Measurements from ENCODE around the gene FUT3. TPM values are rescaled to one million over a fixed set of nuclear protein-coding genes. Genes with fewer than 3 reads are reported as not detected.
"Not testable (repeated sequence)": the region's sequence is repeated elsewhere in the genome, so short reads cannot be mapped to it uniquely, and the experiment has no call there.

Gene FUT3
- total RNA-seq, 1 donor from 2014 or later, result not detected

DNA sequence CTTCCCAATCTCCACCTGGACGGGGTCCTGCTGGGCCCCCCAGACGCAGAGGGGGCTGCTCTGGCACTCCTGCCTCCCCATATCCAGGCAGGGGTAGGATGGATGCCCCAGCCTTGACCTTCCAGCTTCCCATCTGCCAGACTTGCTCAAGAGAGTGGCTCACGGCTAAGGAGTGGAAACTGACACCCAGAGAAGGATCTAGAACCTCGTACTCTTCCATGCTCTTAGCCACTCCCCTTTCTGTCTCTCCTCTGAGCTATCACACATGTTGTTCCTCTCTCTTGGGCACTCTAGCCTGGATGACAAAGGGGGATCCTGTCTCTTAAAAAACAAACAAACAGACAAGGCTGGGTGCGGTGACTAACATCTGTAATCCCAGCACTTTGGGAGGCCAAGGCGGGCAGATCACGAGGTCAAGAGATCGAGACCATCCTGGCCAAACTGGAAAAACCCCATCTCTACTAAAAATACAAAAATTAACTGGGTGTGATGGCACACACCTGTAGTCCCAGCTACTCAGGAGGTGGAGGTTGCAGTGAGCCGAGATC is 31.2 kb upstream of the FUT3 start:
- DNase-seq (ENCODE audit: low spot score), result no peak

DNA sequence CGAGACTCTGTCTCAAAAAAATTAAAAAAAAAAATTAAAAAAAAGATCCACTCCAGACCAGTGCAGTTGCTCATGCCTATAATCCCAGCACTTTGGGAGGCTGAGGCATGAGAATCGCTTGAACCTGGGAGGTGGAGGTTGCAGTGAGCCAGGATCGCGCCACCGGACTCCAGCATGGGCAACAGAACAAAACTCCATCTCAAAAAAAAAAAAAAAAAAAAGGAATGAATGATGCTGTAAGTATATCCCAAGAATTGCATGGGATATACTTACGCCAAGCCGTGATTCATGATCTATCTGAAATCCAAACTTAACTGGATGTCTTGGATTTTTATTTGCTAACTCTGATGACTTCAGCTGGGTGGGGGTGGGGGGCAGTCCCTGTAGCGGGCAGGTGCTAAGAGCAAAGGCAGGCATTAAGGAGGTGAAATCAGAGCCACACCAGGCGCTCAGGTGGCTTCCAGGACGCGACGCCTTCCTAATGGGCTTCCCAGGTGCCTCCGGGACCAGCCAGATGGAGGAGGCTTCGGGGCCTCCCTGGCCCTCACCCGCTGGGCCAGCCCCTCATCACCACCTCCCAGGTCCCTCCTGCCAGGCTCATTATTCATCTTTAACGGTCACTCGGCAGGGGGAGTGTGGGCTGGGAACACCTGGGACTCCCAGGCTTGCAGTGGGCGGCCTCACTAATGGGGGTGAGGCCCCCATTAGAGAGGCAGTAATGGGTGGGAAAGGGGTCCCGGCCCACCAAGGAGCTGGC is 30.5 kb upstream of the FUT3 start:
- DNase-seq (ENCODE audit: low spot score), result no peak

DNA sequence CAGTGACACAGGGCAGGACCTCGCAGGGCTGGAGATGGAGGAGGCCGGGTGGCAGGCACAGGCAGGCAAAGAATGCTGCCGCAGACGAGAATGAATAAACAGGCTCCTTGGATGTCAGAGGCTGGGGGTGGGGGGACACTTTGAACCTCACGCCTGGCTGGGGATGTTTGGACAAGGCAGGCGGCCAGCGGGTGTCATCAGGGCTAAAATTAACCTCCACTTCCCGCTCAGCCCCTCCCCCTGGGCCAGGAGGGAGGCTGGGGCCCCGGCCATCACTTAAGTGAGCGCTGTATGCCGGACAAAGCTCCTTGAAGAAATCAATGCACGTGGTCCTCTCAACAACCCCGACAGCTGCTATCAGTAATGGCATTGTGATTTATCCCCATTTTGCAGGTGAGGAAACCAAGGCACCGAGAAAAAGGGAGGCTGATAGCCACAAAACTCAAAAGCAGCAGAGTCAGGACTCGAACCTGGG is 29.4 kb upstream of the FUT3 start:
- DNase-seq (ENCODE audit: low spot score), result no peak

DNA sequence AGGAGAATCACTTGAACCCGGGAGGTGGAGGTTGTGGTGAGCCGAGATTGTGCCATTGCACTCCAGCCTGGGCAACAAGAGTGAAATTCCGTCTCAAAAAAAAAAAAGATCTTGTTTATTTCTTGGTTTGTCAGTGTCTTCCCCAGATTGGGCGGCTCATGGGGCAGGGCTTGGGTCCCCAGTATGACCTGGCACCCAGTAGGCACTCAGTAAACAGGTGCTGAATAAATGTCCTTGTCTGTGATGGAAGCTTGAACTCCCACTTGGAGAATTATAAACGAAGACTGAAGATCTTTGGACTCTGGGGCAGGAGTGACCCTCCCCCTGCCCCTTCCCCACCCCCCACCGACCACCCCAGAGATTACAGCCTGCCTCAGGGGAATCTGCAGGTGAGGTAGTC is 28.9 kb upstream of the FUT3 start:
- no peak for DNase-seq (ENCODE audit: low spot score)

GRCh38 chr19:5877882-5878281 is 26.6 kb upstream of the FUT3 start:
- no peak for DNase-seq (ENCODE audit: low spot score)

GRCh38 chr19:5877427-5877826 is 26.2 kb upstream of the FUT3 start:
- DNase-seq (ENCODE audit: low spot score), result no peak

DNA sequence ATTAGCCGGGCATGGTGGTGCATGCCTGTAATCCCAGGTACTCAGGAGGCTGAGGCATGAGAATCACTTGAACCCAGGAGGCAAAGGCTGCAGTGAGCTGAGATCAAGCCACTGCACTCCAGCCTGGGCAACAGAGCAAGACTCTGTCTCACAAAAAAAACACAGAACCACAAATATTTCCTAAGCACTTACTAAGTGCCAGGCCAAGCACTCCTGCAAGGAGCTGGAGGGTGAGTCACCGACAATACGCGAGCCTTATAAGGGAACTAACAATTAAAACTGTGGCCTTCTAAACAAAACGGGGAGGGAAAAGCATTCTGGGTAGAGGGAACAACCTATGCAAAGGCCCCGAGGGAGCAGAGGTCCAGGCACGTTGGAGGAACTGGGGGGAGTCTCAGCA is 23.2 kb upstream of the FUT3 start:
- DNase-seq (ENCODE audit: low spot score), result not testable (repeated sequence)

DNA sequence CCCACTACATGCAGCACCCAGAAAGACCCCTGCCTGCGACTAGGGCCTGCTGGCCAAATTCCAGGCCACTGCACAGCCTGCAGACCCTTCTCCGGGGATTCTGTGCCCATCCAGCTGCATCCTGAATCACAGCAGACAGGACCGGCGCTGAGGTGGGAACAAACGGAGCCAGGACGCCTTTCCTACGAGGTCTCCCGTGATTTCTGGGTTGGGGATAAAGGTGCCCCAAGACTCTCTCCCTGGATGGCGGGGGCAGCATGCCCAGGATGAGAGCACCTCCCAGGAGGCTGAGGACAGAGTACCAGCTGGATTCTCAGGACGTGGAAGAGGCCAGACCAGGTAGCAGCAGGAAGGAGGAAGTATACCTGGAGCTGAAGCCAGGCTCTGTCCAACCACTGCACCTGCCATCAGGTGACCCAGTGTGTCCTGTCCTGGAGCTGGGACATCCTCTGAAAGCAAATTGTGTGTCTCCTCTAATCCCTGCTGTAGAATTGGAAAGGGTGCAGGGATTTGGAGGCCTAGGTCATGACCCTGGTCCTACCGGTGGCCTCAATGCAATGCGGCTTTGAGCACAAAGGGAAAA is 22.5 kb upstream of the FUT3 start:
- DNase-seq (ENCODE audit: low spot score), result no peak

DNA sequence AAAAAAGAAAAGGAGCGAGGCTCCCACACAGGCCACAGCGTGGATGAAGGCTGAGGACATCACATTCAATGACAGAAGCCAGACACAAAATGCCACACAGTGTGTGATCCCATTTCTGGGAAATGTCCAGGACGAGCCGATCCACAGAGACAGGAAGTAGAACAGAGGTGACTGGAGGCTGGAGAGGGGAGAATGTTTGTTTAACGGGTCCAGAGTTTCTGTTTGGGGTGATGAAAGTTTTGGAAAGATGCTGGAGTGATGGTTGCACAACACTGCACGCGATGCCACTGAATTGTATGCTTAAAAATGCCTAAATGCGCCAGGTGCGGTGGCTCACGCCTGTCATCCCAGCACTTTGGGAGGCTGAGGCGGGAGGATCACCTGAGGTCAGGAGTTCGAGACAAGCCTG is 19.7 kb upstream of the FUT3 start:
- no peak for DNase-seq (ENCODE audit: low spot score)

- DNase-seq (ENCODE audit: low spot score), result no peak
These were observed 16.2 kb upstream of the FUT3 start for GRCh38 chr19:5867201-5868136.

GRCh38 chr19:5865772-5866171 is 14.5 kb upstream of the FUT3 start:
- no peak for DNase-seq (ENCODE audit: low spot score)

- no peak for DNase-seq (ENCODE audit: low spot score)
These were observed 13.7 kb upstream of the FUT3 start for GRCh38 chr19:5864725-5865486.

DNA sequence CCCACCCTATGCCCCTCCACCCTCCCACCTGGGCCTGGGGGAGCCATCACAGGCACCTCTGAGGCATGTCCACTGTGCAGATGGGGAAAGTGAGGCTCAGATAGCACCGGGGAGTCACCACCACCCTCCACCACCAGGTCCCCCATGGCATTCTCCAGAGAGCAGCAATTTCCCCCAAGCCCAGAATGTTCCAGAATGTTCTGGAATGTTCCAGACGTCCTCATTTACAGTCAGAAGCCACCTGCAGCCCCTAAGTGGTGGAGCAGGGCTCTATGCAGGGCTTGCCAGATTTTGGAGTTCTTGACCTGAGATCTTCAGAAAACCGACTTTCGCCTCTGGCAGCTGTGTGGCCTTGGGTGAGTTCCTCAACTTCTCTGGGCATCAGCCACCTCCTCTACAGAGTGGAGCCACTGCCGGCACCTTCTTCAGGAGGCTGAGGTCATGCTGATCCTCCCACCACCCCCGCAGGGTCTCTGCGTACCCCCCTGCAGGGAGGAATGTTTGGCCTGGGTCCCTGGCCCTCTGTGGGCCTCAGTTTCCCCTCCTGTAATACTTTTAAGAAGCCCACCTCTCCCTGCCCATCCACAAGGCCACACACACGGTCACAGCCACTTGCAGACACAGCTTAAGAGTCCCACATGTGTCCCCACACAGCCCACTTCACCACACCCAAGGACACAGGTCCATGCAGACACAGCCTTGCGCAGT is 12.9 kb upstream of the FUT3 start:
- DNase-seq (ENCODE audit: low spot score), result no peak

DNA sequence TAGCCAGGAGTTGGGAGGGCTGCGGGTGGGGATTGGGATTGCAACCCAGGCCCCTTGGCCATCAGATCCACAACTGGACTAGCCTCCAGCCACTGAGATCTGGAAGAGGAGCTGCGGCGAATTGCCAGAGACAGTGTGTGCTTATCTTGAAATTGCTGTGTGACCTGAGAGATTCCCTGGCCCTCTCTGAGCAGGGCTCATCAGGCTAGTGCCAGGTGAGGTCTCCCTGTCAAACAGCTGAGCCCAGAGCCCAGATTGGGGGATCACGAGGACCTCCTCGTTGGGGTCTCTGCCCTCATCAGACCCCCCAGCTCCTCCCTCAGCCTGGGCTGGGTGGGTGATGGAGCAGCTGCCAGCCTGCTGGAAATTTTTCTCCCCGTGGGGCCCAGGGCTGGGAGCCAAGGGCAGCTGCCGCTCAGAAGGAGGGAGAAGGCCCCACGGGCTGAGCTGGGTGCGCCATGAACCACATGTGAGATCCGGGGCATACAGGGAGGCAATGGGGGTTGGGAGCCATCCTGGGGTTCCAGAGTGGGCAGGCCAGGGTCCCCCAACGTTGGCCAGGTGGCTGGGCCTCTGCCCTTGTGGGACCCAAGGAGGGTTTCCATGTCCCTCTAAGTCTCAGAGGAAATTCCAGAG is 11.9 kb upstream of the FUT3 start:
- DNase-seq (ENCODE audit: low spot score), result no peak

GRCh38 chr19:5857203-5858081 is 6.2 kb upstream of the FUT3 start:
- no peak for DNase-seq (ENCODE audit: low spot score)

- DNase-seq (ENCODE audit: low spot score), result not testable (repeated sequence)
These were observed 3.9 kb upstream of the FUT3 start for GRCh38 chr19:5855151-5855550.

- not testable (repeated sequence) for DNase-seq (ENCODE audit: low spot score)
These were observed 2.9 kb upstream of the FUT3 start for GRCh38 chr19:5854121-5854520.

- no peak for DNase-seq (ENCODE audit: low spot score)
These were observed 431 bp downstream of the FUT3 start for GRCh38 chr19:5850743-5851293.

Measured in mesenteric fat pad (tissue), 1 donor.